Right lobe of liver (tissue), 6 donors: ENCODE measurements around the gene PPP3R1. TPM values are rescaled to one million over a fixed set of nuclear protein-coding genes. Genes with fewer than 3 reads are reported as not detected.

Experiments used
- ATAC-seq, 4 donors: fragments of 200-7000 bp; cut with Tn5 transposase; one replicate each; pipeline ENCODE4 v1.9.1; 2020; ENCODE audit warnings: mild to moderate bottlenecking in 4 of 4, moderate library complexity in 4 of 4
- DNase-seq, 3 donors: peaks; one replicate each; pipeline ENCODE4 v3.0.0-alpha.2; 2020
- H3K27ac ChIP-seq, 3 donors: fragments of 200-600 bp; one replicate each; pipeline ENCODE4 v1.8.0; 2022
- H3K27me3 ChIP-seq, 2 donors: fragments of 200-600 bp; one replicate each; pipeline ENCODE4 v1.8.0; 2022
- H3K36me3 ChIP-seq, 4 donors: fragments of 200-600 bp; sonication (generic) in 1 of 4; one replicate each; pipeline versions ENCODE4 v1.5.1 to v1.8.0; 2017 to 2022; ENCODE audit warnings: control low read depth in 1 of 4
- H3K4me1 ChIP-seq, 4 donors: fragments of 200-600 bp; sonication (generic) in 1 of 4; one replicate each; pipeline versions ENCODE4 v1.5.1 to v1.8.0; 2017 to 2022; ENCODE audit warnings: control low read depth in 1 of 4
- H3K4me3 ChIP-seq, 3 donors: fragments of 200-600 bp; one replicate each; pipeline ENCODE4 v1.8.0; 2022
- H3K9me3 ChIP-seq, 4 donors: fragments of 200-600 bp; sonication (generic) in 1 of 4; one replicate each; pipeline versions ENCODE4 v1.5.1 to v1.8.0; 2017 to 2022; ENCODE audit warnings: control low read depth in 1 of 4
- CTCF ChIP-seq, 4 donors: fragments of 200-600 bp in 3 of 4; fragments of 450-650 bp in 1 of 4; IDR thresholded peaks; one replicate each; pipeline versions ENCODE4 v1.5.1 to v1.8.0; 2016 to 2022; ENCODE audit warnings: antibody characterized with exemption in 4 of 4, mild to moderate bottlenecking in 2 of 4
- POLR2A ChIP-seq: fragments of 450-650 bp; IDR thresholded peaks from one replicate; pipeline ENCODE4 v1.6.1; 2017; ENCODE audit warnings: antibody characterized with exemption, mild to moderate bottlenecking
- WGBS: methylation state at CpG from one replicate; pipeline ENCODE4 v1.1.6; 2018; ENCODE audit warnings: low coverage, low lambda C conversion rate; ENCODE audit not compliant: insufficient coverage; ENCODE audit errors: missing lambda C conversion rate; 5-methylcytosine and 5-hydroxymethylcytosine counted together
- intact Hi-C, 2 donors: fragments of 100-400 bp; cut with DNase I; formaldehyde crosslinking; loops; one replicate each; pipeline versions ENCODE4 v1.11.2 to v1.14.1; 2022
- total RNA-seq, 6 experiments: library from RNA; depleted of rRNA in 2 of 6; stranded (reverse); fragments of >200 nt in 2 of 6; fragmentation: NEBNext Ultra II Directional in 3 of 6; extraction: Animal tissue kit (Norgen Biotek cat#: 25700) in 3 of 6; gene quantifications; one replicate each; pipeline versions ENCODE4 v1.1.0 to v1.2.4, GENCODE V29; 2016 to 2023
- donor health status: DM: no; HTN: yes; CAD: no.
- donor health status: DM: no; HTN: no; CAD: no.
- donor health status: DM: no; HTN: no; CAD: no.
- donor health status: DM: no; HTN: yes; CAD: no.
- donor health status: DM: no; HTN: yes; CAD: no.

The PPP3R1 gene
- total RNA-seq, 6 experiments from 2014 or later = 21.0 to 37.9 (median 27.2) TPM

DNA sequence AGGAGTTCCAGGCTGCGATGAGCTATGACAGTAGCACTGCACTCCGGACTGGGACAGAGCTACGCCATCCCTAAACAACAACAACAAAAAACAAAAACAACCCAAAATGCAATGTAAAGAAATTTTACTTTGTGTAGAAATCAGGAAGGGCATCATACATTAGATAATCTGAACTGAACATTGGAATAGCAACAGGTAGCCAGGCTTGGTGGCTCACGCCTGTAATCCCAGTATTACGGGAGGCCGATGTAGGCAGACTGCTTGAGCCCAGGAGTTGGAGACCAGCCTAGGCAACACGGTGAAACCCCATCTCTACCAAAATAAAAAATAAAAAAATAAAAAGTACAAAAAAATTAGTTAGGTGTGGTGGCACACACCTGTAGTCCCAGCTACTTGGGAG, 96.7 kb downstream of the PPP3R1 start:
- intact Hi-C loops = no loop called here
- H3K36me3 ChIP-seq = no peaks in the 10 kb centered on the region
- TF ChIP-seq CTCF (IDR thresholded peaks at IDR 0.05) (no peak), POLR2A (no peak)
- no peak overlapping the region for H3K4me3 ChIP-seq
- H3K9me3 ChIP-seq = no peaks in the 10 kb centered on the region
- 89% methylated on average over 4 of the region's 7 CpGs for WGBS
- no peaks in the 10 kb centered on the region for H3K27me3 ChIP-seq
- DNase-seq (no peak), ATAC-seq (no peak)
- H3K27ac ChIP-seq = no peak overlapping the region
- H3K4me1 ChIP-seq = peaks cover 0 to 23% (median 5%) of the 10 kb centered on the region in 4 donors

DNA sequence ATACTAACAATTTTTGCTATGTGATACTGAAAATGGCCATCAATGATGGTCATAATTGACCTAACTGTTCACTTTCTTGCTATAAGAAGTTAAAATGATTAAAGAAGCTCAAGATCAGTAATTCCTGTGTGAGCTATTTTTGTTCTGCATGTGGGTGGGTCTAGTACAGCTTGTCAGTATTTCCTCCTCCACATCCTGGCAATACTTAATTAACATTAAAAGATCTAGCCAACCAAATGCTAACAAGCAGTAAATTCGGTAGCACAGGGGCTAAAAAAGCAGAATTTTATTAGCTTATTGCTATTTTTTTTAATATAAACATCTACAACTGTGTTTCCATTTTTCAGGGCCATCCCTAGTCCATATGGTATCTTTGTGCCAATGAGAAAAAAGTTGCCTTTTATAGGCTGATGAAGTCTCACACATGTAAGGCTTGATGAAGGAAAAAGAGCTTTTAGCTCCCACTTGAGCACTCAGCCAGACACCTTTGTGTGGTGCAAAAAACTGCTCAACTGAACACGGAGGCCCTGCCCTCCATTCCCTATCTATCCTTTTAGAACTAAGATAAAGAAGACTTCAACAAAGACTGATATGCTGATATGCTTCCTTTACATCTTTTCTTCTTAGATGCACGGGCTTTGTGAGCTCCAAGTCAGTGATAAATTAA, 99.5 kb downstream of the PPP3R1 start:
- Histone ChIP-seq H3K36me3 (no peaks in the 10 kb centered on the region), H3K4me3 (no peak overlapping the region), H3K4me1 (peaks cover 0 to 10% (median 0%) of the 10 kb centered on the region in 4 donors), H3K27me3 (no peaks in the 10 kb centered on the region), H3K27ac (no peak overlapping the region), H3K9me3 (no peaks in the 10 kb centered on the region)
- intact Hi-C loops = no loop called here
- 56% methylated on average over 3 of the region's 3 CpGs for WGBS
- no peak for DNase-seq
- ATAC-seq = no peak
- TF ChIP-seq CTCF (IDR thresholded peaks at IDR 0.05) = no peak
- no peak for TF ChIP-seq POLR2A

DNA sequence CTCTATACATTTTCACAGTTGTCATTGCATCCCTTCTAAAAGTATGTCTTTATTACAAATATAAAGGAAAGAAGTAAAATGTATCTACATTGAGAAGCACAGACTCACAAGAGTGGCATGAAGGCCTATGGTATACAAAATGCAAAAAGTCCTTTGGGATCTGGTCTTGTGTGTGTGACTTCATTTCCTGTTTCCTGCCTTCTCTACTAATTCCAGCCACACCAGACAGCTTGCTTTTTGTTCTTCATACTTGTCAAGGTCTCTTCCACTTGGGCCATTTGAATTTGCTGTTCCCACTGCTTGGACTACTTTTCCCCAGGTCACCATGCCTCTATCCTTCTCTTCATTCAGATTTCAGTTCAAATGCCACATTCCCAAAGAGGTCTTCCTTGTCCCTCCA, 101.3 kb downstream of the PPP3R1 start:
- no peak for ATAC-seq
- Histone ChIP-seq H3K36me3 (no peaks in the 10 kb centered on the region), H3K4me3 (no peak overlapping the region), H3K27ac (no peak overlapping the region), H3K27me3 (no peaks in the 10 kb centered on the region), H3K4me1 (peaks cover 0 to 3% (median 0%) of the 10 kb centered on the region in 4 donors), H3K9me3 (no peaks in the 10 kb centered on the region)
- intact Hi-C loops = no loop called here
- TF ChIP-seq POLR2A = no peak
- no peak for TF ChIP-seq CTCF (IDR thresholded peaks at IDR 0.05)
- no peak for DNase-seq

- no peak for DNase-seq
- H3K36me3 ChIP-seq = no peaks in the 10 kb centered on the region
- TF ChIP-seq POLR2A (no peak), CTCF (IDR thresholded peaks at IDR 0.05) (no peak)
- 94% methylated on average over 2 of the region's 2 CpGs for WGBS
- ATAC-seq = no peak
- no peaks in the 10 kb centered on the region for H3K4me1 ChIP-seq
- H3K27ac ChIP-seq = no peak overlapping the region
- H3K4me3 ChIP-seq = no peak overlapping the region
- H3K9me3 ChIP-seq = no peaks in the 10 kb centered on the region
- intact Hi-C loops = no loop called here
- H3K27me3 ChIP-seq = no peaks in the 10 kb centered on the region
These were observed 110.5 kb downstream of the PPP3R1 start for GRCh38 chr2:68141875-68142274.
